Measurements from ENCODE around the gene DKK3. TPM values are rescaled to one million over a fixed set of nuclear protein-coding genes. Genes with fewer than 3 reads are reported as not detected.

The DKK3 gene
- total RNA-seq, 1 donor from 2014 or later, result 8.4 TPM

GRCh38 chr11:12029738-12030363 lies 21.4 kb upstream of the DKK3 start:
- H3K36me3 Mint-ChIP-seq (ENCODE audit: low read depth, unreplicated experiment), result no peaks in the 10 kb centered on the region
- H3K27ac Mint-ChIP-seq (ENCODE audit: unreplicated experiment), result no peak overlapping the region
- H3K27me3 Mint-ChIP-seq (ENCODE audit: unreplicated experiment), result peaks cover 3% of the 10 kb centered on the region
- no peak for TF ChIP-seq CTCF (IDR thresholded peaks at IDR 0.05; ENCODE audit: unreplicated experiment)
- no peaks in the 10 kb centered on the region for H3K9me3 Mint-ChIP-seq (ENCODE audit: unreplicated experiment)
- no peak for DNase-seq (ENCODE audit: low spot score)
- H3K4me1 Mint-ChIP-seq (ENCODE audit: unreplicated experiment), result no peaks in the 10 kb centered on the region
- no peak overlapping the region for H3K4me3 Mint-ChIP-seq (ENCODE audit: unreplicated experiment)

- Mint-ChIP-seq H3K27ac (ENCODE audit: unreplicated experiment) (no peak overlapping the region), H3K4me3 (ENCODE audit: unreplicated experiment) (no peak overlapping the region), H3K4me1 (ENCODE audit: unreplicated experiment) (no peaks in the 10 kb centered on the region), H3K27me3 (ENCODE audit: unreplicated experiment) (peaks cover 3% of the 10 kb centered on the region), H3K9me3 (ENCODE audit: unreplicated experiment) (no peaks in the 10 kb centered on the region), H3K36me3 (ENCODE audit: low read depth, unreplicated experiment) (no peaks in the 10 kb centered on the region)
- TF ChIP-seq CTCF (IDR thresholded peaks at IDR 0.05; ENCODE audit: unreplicated experiment), result no peak
- no peak for DNase-seq (ENCODE audit: low spot score)
Measured at GRCh38 chr11:12029119-12029518, 20.7 kb upstream of the DKK3 start.

- H3K27ac Mint-ChIP-seq (ENCODE audit: unreplicated experiment), result no peak overlapping the region
- no peak for DNase-seq (ENCODE audit: low spot score)
Measured at GRCh38 chr11:12028303-12028702, 19.9 kb upstream of the DKK3 start.

GRCh38 chr11:12026331-12027211 lies 18.1 kb upstream of the DKK3 start:
- H3K4me3 Mint-ChIP-seq (ENCODE audit: unreplicated experiment), result no peak overlapping the region
- DNase-seq (ENCODE audit: low spot score), result no peak
- no peaks in the 10 kb centered on the region for H3K36me3 Mint-ChIP-seq (ENCODE audit: low read depth, unreplicated experiment)
- peaks cover 1% of the 10 kb centered on the region for H3K27me3 Mint-ChIP-seq (ENCODE audit: unreplicated experiment)
- TF ChIP-seq CTCF (IDR thresholded peaks at IDR 0.05; ENCODE audit: unreplicated experiment), result no peak
- H3K4me1 Mint-ChIP-seq (ENCODE audit: unreplicated experiment), result no peaks in the 10 kb centered on the region
- H3K9me3 Mint-ChIP-seq (ENCODE audit: unreplicated experiment), result peaks cover 5% of the 10 kb centered on the region
- H3K27ac Mint-ChIP-seq (ENCODE audit: unreplicated experiment), result no peak overlapping the region

More at GRCh38 chr11:12028303-12028702, 19.9 kb upstream of the DKK3 start:
- H3K4me1 Mint-ChIP-seq (ENCODE audit: unreplicated experiment), result no peaks in the 10 kb centered on the region
- H3K27me3 Mint-ChIP-seq (ENCODE audit: unreplicated experiment), result peaks cover 3% of the 10 kb centered on the region
- no peaks in the 10 kb centered on the region for H3K36me3 Mint-ChIP-seq (ENCODE audit: low read depth, unreplicated experiment)
- no peak overlapping the region for H3K4me3 Mint-ChIP-seq (ENCODE audit: unreplicated experiment)
- no peaks in the 10 kb centered on the region for H3K9me3 Mint-ChIP-seq (ENCODE audit: unreplicated experiment)
- TF ChIP-seq CTCF (IDR thresholded peaks at IDR 0.05; ENCODE audit: unreplicated experiment), result no peak

Data from endothelial cell (in vitro differentiated cells).